ENCODE data around the gene TMEM9. TPM values are rescaled to one million over a fixed set of nuclear protein-coding genes. Genes with fewer than 3 reads are reported as not detected.

The TMEM9 gene
- total and polyA plus RNA-seq, 9 of the 15 experiments (the other 6 are each of a cell fraction or from before 2014, with no cell fraction given) = 30.4 to 107 (median 67.6) TPM

GRCh38 chr1:201137024-201137392 lies 17.3 kb downstream of the TMEM9 start (continued):
- TF ChIP-seq ZHX1 (conservative IDR thresholded peaks at IDR 0.05; ENCODE audit: low read length) = no peak
- TF ChIP-seq NBN (IDR thresholded peaks at IDR 0.05; ENCODE audit: low read depth) = no peak
- TF ChIP-seq MTA2 (IDR thresholded peaks at IDR 0.05; ENCODE audit: low read depth) = no peak
- TF ChIP-seq SRSF3 (IDR thresholded peaks at IDR 0.05; ENCODE audit: insufficient read depth, low read length) = no peak
- no peak for TF ChIP-seq JUNB (CRISPR knock-in tag; conservative IDR thresholded peaks at IDR 0.05)

- BruUV-seq (replicated peaks) = no TSS peak
- 73% methylated on average over 8 of the region's 8 CpGs for WGBS (ENCODE audit: insufficient coverage, low coverage, missing lambda C conversion rate)
- no peak overlapping the region for H3K4me3 ChIP-seq
- no peak overlapping the region for H3K27ac ChIP-seq (ENCODE audit: extremely low read depth, low read depth, low read length)
- H2AFZ ChIP-seq (ENCODE audit: low read depth, low read length) = no peak overlapping the region
- in situ Hi-C loops (cut with MboI) = no loop called here
- no peaks in the 10 kb centered on the region for H3K79me2 ChIP-seq (ENCODE audit: control insufficient read depth, insufficient read depth, low read length)
- no peak overlapping the region for H3K4me2 ChIP-seq (ENCODE audit: insufficient read depth, low read length)
- CTCF ChIA-PET (ENCODE audit: low intra/inter-chr PET ratio) = no interaction called here
- FAIRE-seq = no peak
- no peaks in the 10 kb centered on the region for H3K9me1 ChIP-seq (ENCODE audit: control insufficient read depth, insufficient read depth, low read length)
- ATAC-seq = no peak
- peaks cover 18% of the 10 kb centered on the region for H4K20me1 ChIP-seq (replicated peaks; ENCODE audit: control insufficient read depth, insufficient read depth, low read length)
- DNase-seq (ENCODE audit: extremely low read depth in 1 of 4, low spot score in 3 of 4) = no peak
- peak overlapping the region in 1 of 2 experiments; percentile 33; a peak in 1 of 4 replicates for H3K9ac ChIP-seq (ENCODE audit: insufficient read depth in 1 of 2, low read depth in 2 of 2, low read length in 2 of 2)
- POLR2A ChIA-PET = interaction anchor here (0.6 to 2.3 kb wide), 8 partner anchors 9 to 211 kb away, joined by 3 to 6 read pairs (median 3); partner anchors contain the start of gene TMEM9
- intact Hi-C loops (cut with micrococcal nuclease) = no loop called here
- no peaks in the 10 kb centered on the region for H3K27me3 ChIP-seq (ENCODE audit: control insufficient read depth in 2 of 2, insufficient read depth in 2 of 2, low read length in 2 of 2)
- H3K9me3 ChIP-seq (replicated peaks; ENCODE audit: control insufficient read depth, insufficient read depth, low read depth, low read length) = no peaks in the 10 kb centered on the region
- peaks cover 62% of the 10 kb centered on the region; the same call in 2 of the 3 replicates for H3K36me3 ChIP-seq (ENCODE audit: control insufficient read depth, insufficient read depth, low read length)
- no peaks in the 10 kb centered on the region for H3K4me1 ChIP-seq (replicated peaks in 1 of 2; ENCODE audit: control insufficient read depth in 2 of 2, insufficient read depth in 2 of 2, low read length in 2 of 2)
- TF ChIP-seq ZNF668 (CRISPR knock-in tag; IDR thresholded peaks at IDR 0.05) = no peak
- TF ChIP-seq RFX5 (IDR thresholded peaks at IDR 0.05; ENCODE audit: low read depth, low read length) = no peak
- TF ChIP-seq ZNF3 (CRISPR knock-in tag; IDR thresholded peaks at IDR 0.05) = no peak
- TF ChIP-seq TAL1 (IDR thresholded peaks at IDR 0.05) = no peak
- no peak for TF ChIP-seq ZNF592 (IDR thresholded peaks at IDR 0.05)
- TF ChIP-seq NR3C1 (CRISPR knock-in tag; IDR thresholded peaks at IDR 0.05) = no peak
- no peak for TF ChIP-seq NCOR1 (IDR thresholded peaks at IDR 0.05)
- no peak for TF ChIP-seq ZKSCAN1 (IDR thresholded peaks at IDR 0.05; ENCODE audit: low read depth, low read length)
- no peak for TF ChIP-seq CBFA2T2 (conservative IDR thresholded peaks at IDR 0.05)
- no peak for TF ChIP-seq EWSR1 (IDR thresholded peaks at IDR 0.05; ENCODE audit: borderline replicate concordance, low read depth, partially characterized antibody)
- TF ChIP-seq ETV5 (CRISPR knock-in tag; IDR thresholded peaks at IDR 0.05; ENCODE audit: low read depth) = no peak
- no peak for TF ChIP-seq ZNF239 (CRISPR knock-in tag; IDR thresholded peaks at IDR 0.05)
Observed at GRCh38 chr1:201136355-201137023, 17.8 kb downstream of the TMEM9 start.

Measured in K562 (cell line).